ENCODE measurements around the gene VWC2L.

Gene VWC2L

GRCh38 chr2:214489702-214490101 lies 78.8 kb downstream of the VWC2L start:
- 82 to 95% methylated on average over 1 to 2 of the region's 2 CpGs for WGBS, 2 experiments
- Histone ChIP-seq H3K4me3 (ENCODE audit: insufficient read depth, low read depth, low read length) (no peak overlapping the region), H3K27me3 (ENCODE audit: control insufficient read depth, insufficient read depth, low read length, poor library complexity, severe bottlenecking) (no peaks in the 10 kb centered on the region), H3K9me3 (ENCODE audit: control insufficient read depth, low read length) (no peaks in the 10 kb centered on the region), H3K27ac (ENCODE audit: insufficient read depth, low read depth, low read length, poor library complexity, severe bottlenecking) (no peak overlapping the region), H3K4me1 (ENCODE audit: control insufficient read depth, insufficient read depth, low read length) (no peaks in the 10 kb centered on the region), H3K36me3 (ENCODE audit: control insufficient read depth, insufficient read depth, low read length) (no peaks in the 10 kb centered on the region)

- Histone ChIP-seq H3K36me3 (ENCODE audit: control insufficient read depth, insufficient read depth, low read length) (no peaks in the 10 kb centered on the region), H3K4me1 (ENCODE audit: control insufficient read depth, insufficient read depth, low read length) (no peaks in the 10 kb centered on the region), H3K4me3 (ENCODE audit: insufficient read depth, low read depth, low read length) (no peak overlapping the region), H3K27me3 (ENCODE audit: control insufficient read depth, insufficient read depth, low read length, poor library complexity, severe bottlenecking) (no peaks in the 10 kb centered on the region), H3K27ac (ENCODE audit: insufficient read depth, low read depth, low read length, poor library complexity, severe bottlenecking) (no peak overlapping the region), H3K9me3 (ENCODE audit: control insufficient read depth, low read length) (no peaks in the 10 kb centered on the region)
- 93 to 94% methylated on average over 3 of the region's 3 CpGs for WGBS, 2 experiments
Measured at GRCh38 chr2:214492152-214492551, 81.3 kb downstream of the VWC2L start.

GRCh38 chr2:214492608-214493007 lies 81.8 kb downstream of the VWC2L start:
- no peaks in the 10 kb centered on the region for H3K27me3 ChIP-seq (ENCODE audit: control insufficient read depth, insufficient read depth, low read length, poor library complexity, severe bottlenecking)
- H3K4me1 ChIP-seq (ENCODE audit: control insufficient read depth, insufficient read depth, low read length): no peaks in the 10 kb centered on the region
- H3K9me3 ChIP-seq (ENCODE audit: control insufficient read depth, low read length): no peaks in the 10 kb centered on the region
- no peak overlapping the region for H3K27ac ChIP-seq (ENCODE audit: insufficient read depth, low read depth, low read length, poor library complexity, severe bottlenecking)
- H3K36me3 ChIP-seq (ENCODE audit: control insufficient read depth, insufficient read depth, low read length): no peaks in the 10 kb centered on the region
- H3K4me3 ChIP-seq (ENCODE audit: insufficient read depth, low read depth, low read length): no peak overlapping the region
- WGBS, 2 experiments: 100% methylated on average over 1 of the region's 2 CpGs; no CpG with 5 or more reads in 1 of the 2 experiments

GRCh38 chr2:214497489-214497888 lies 86.6 kb downstream of the VWC2L start:
- Histone ChIP-seq H3K27ac (ENCODE audit: insufficient read depth, low read depth, low read length, poor library complexity, severe bottlenecking) (no peak overlapping the region), H3K4me1 (ENCODE audit: control insufficient read depth, insufficient read depth, low read length) (no peaks in the 10 kb centered on the region), H3K27me3 (ENCODE audit: control insufficient read depth, insufficient read depth, low read length, poor library complexity, severe bottlenecking) (no peaks in the 10 kb centered on the region), H3K9me3 (ENCODE audit: control insufficient read depth, low read length) (no peaks in the 10 kb centered on the region), H3K4me3 (ENCODE audit: insufficient read depth, low read depth, low read length) (no peak overlapping the region), H3K36me3 (ENCODE audit: control insufficient read depth, insufficient read depth, low read length) (no peaks in the 10 kb centered on the region)
- WGBS, 2 experiments: 42 to 65% methylated on average over 2 to 3 of the region's 3 CpGs

GRCh38 chr2:214503568-214503967 lies 92.7 kb downstream of the VWC2L start:
- no peaks in the 10 kb centered on the region for H3K36me3 ChIP-seq (ENCODE audit: control insufficient read depth, insufficient read depth, low read length)
- H3K4me1 ChIP-seq (ENCODE audit: control insufficient read depth, insufficient read depth, low read length): no peaks in the 10 kb centered on the region
- H3K27me3 ChIP-seq (ENCODE audit: control insufficient read depth, insufficient read depth, low read length, poor library complexity, severe bottlenecking): no peaks in the 10 kb centered on the region
- no peak overlapping the region for H3K4me3 ChIP-seq (ENCODE audit: insufficient read depth, low read depth, low read length)
- WGBS, 2 experiments: 82% methylated on average over 1 of the region's 1 CpG; no CpG with 5 or more reads in 1 of the 2 experiments
- H3K9me3 ChIP-seq (ENCODE audit: control insufficient read depth, low read length): no peaks in the 10 kb centered on the region
- H3K27ac ChIP-seq (ENCODE audit: insufficient read depth, low read depth, low read length, poor library complexity, severe bottlenecking): no peak overlapping the region

- 95 to 97% methylated on average over 8 of the region's 8 CpGs for WGBS, 2 experiments
- H3K27me3 ChIP-seq (ENCODE audit: control insufficient read depth, insufficient read depth, low read length, poor library complexity, severe bottlenecking): no peaks in the 10 kb centered on the region
Measured at GRCh38 chr2:214504599-214505376, 93.9 kb downstream of the VWC2L start.

GRCh38 chr2:214507032-214507431 lies 96.2 kb downstream of the VWC2L start:
- Histone ChIP-seq H3K36me3 (ENCODE audit: control insufficient read depth, insufficient read depth, low read length) (no peaks in the 10 kb centered on the region), H3K27me3 (ENCODE audit: control insufficient read depth, insufficient read depth, low read length, poor library complexity, severe bottlenecking) (no peaks in the 10 kb centered on the region), H3K4me3 (ENCODE audit: insufficient read depth, low read depth, low read length) (no peak overlapping the region), H3K9me3 (ENCODE audit: control insufficient read depth, low read length) (no peaks in the 10 kb centered on the region), H3K4me1 (ENCODE audit: control insufficient read depth, insufficient read depth, low read length) (no peaks in the 10 kb centered on the region), H3K27ac (ENCODE audit: insufficient read depth, low read depth, low read length, poor library complexity, severe bottlenecking) (no peak overlapping the region)

More at GRCh38 chr2:214504599-214505376, 93.9 kb downstream of the VWC2L start:
- no peaks in the 10 kb centered on the region for H3K36me3 ChIP-seq (ENCODE audit: control insufficient read depth, insufficient read depth, low read length)
- H3K27ac ChIP-seq (ENCODE audit: insufficient read depth, low read depth, low read length, poor library complexity, severe bottlenecking): no peak overlapping the region
- H3K4me1 ChIP-seq (ENCODE audit: control insufficient read depth, insufficient read depth, low read length): no peaks in the 10 kb centered on the region
- H3K9me3 ChIP-seq (ENCODE audit: control insufficient read depth, low read length): no peaks in the 10 kb centered on the region
- no peak overlapping the region for H3K4me3 ChIP-seq (ENCODE audit: insufficient read depth, low read depth, low read length)

- Histone ChIP-seq H3K27me3 (ENCODE audit: control insufficient read depth, insufficient read depth, low read length, poor library complexity, severe bottlenecking) (no peaks in the 10 kb centered on the region), H3K9me3 (ENCODE audit: control insufficient read depth, low read length) (no peaks in the 10 kb centered on the region)
- WGBS, 2 experiments: 80 to 100% methylated on average over 1 of the region's 1 CpG
Measured at GRCh38 chr2:214514704-214515103, 103.8 kb downstream of the VWC2L start.

GRCh38 chr2:214515111-214515510 lies 104.3 kb downstream of the VWC2L start:
- WGBS, 2 experiments: 78 to 85% methylated on average over 4 of the region's 4 CpGs
- H3K27ac ChIP-seq (ENCODE audit: insufficient read depth, low read depth, low read length, poor library complexity, severe bottlenecking): no peak overlapping the region
- H3K4me1 ChIP-seq (ENCODE audit: control insufficient read depth, insufficient read depth, low read length): no peaks in the 10 kb centered on the region
- H3K27me3 ChIP-seq (ENCODE audit: control insufficient read depth, insufficient read depth, low read length, poor library complexity, severe bottlenecking): no peaks in the 10 kb centered on the region
- H3K36me3 ChIP-seq (ENCODE audit: control insufficient read depth, insufficient read depth, low read length): no peaks in the 10 kb centered on the region
- H3K9me3 ChIP-seq (ENCODE audit: control insufficient read depth, low read length): no peaks in the 10 kb centered on the region
- no peak overlapping the region for H3K4me3 ChIP-seq (ENCODE audit: insufficient read depth, low read depth, low read length)

More at GRCh38 chr2:214514704-214515103, 103.8 kb downstream of the VWC2L start:
- Histone ChIP-seq H3K4me3 (ENCODE audit: insufficient read depth, low read depth, low read length) (no peak overlapping the region), H3K4me1 (ENCODE audit: control insufficient read depth, insufficient read depth, low read length) (no peaks in the 10 kb centered on the region), H3K27ac (ENCODE audit: insufficient read depth, low read depth, low read length, poor library complexity, severe bottlenecking) (no peak overlapping the region), H3K36me3 (ENCODE audit: control insufficient read depth, insufficient read depth, low read length) (no peaks in the 10 kb centered on the region)

GRCh38 chr2:214519258-214519818 lies 108.5 kb downstream of the VWC2L start:
- Histone ChIP-seq H3K27me3 (ENCODE audit: control insufficient read depth, insufficient read depth, low read length, poor library complexity, severe bottlenecking) (no peaks in the 10 kb centered on the region), H3K36me3 (ENCODE audit: control insufficient read depth, insufficient read depth, low read length) (no peaks in the 10 kb centered on the region), H3K27ac (ENCODE audit: insufficient read depth, low read depth, low read length, poor library complexity, severe bottlenecking) (no peak overlapping the region), H3K4me3 (ENCODE audit: insufficient read depth, low read depth, low read length) (no peak overlapping the region), H3K9me3 (ENCODE audit: control insufficient read depth, low read length) (no peaks in the 10 kb centered on the region), H3K4me1 (ENCODE audit: control insufficient read depth, insufficient read depth, low read length) (no peaks in the 10 kb centered on the region)
- WGBS, 2 experiments: 73 to 74% methylated on average over 4 to 5 of the region's 5 CpGs
